ENCODE data around the gene GOLGA2.

GOLGA2 gene, protein sequence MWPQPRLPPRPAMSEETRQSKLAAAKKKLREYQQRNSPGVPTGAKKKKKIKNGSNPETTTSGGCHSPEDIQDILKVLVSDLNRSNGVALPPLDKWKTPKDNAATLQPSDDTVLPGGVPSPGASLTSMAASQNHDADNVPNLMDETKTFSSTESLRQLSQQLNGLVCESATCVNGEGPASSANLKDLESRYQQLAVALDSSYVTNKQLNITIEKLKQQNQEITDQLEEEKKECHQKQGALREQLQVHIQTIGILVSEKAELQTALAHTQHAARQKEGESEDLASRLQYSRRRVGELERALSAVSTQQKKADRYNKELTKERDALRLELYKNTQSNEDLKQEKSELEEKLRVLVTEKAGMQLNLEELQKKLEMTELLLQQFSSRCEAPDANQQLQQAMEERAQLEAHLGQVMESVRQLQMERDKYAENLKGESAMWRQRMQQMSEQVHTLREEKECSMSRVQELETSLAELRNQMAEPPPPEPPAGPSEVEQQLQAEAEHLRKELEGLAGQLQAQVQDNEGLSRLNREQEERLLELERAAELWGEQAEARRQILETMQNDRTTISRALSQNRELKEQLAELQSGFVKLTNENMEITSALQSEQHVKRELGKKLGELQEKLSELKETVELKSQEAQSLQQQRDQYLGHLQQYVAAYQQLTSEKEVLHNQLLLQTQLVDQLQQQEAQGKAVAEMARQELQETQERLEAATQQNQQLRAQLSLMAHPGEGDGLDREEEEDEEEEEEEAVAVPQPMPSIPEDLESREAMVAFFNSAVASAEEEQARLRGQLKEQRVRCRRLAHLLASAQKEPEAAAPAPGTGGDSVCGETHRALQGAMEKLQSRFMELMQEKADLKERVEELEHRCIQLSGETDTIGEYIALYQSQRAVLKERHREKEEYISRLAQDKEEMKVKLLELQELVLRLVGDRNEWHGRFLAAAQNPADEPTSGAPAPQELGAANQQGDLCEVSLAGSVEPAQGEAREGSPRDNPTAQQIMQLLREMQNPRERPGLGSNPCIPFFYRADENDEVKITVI

DNA sequence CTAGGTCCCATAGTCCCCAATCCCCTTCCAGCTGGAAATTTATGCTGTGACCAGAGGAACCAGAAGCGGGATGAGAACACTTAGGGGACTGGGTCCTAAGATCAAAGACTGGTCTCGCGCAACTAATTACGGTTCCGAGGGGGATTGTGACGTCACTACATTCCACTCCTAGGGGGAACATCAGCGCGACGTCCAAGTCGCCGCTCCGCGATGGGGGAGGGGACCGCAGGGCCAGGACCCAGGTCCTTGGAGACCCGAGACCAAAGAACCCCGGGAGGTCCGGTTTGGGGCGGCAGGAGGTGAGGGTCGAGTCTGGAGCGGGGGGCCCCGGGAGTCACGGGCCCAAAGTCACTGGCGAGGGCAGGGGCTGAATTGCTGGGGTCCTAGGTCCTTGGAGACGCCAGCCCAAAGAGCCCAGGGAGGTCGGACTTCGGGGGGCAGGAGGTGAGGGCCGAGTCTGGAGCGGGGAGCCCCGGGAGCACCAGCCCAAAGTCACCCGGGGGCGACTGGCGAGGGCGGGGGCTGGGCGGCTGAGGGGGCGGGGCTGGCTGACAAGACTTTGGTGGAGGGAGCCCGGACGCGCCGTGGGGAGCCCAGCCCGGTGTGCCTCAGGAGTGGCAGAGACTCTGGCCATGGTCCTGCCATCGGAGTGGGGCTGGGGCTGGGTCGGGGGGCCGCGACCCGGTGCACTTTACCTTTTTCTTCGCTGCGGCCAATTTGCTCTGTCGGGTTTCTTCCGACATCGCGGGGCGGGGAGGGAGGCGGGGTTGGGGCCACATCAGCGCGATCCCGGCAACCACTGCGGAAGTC lies at the start of gene GOLGA2:
TSS of gene GOLGA2 (minus strand) at position 810 of the 810 bp plus-strand sequence. CDS start at position 779, 31 bp downstream.
- DNase-seq = peak in 1 of 2 experiments; percentile 62

DNA sequence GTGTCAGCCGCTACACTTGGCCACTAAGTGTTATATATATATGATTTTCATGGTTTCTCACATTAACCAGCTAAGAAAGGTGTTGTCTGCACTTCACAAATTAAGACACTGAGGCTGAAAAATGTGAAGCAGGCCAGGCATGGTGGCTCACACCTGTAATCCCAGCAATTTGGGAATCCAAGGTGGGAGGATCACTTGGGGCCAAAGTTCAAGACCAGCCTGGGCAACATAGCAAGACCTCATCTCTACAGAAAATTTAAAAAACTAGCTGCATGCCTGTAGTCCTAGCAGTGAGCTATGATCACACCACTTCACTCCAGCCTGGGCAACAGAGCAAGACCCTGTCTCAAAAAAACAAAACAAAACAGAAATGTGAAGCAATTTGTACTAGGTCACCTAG lies 48.6 kb upstream of the GOLGA2 start:
- no peak for DNase-seq

DNA sequence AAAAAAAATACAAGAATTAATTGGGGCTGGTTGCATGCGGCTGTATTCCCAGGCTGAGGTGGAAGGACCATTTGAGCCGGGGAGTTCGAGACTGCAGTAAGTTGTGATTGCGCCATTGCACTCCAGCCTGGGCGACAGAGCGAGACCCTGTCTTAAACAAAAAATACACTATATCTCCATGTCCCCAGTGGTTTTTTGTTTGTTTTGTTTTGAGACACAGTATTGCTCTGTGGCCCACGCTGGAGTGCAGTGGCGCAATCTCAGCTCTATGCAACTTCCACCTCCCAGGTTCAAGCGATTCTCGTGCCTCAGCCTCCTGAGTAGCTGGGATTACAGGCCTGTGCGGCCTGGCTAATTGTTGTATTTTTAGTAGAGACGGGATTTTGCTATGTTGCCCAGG lies 48.0 kb upstream of the GOLGA2 start:
- no peak for DNase-seq

DNA sequence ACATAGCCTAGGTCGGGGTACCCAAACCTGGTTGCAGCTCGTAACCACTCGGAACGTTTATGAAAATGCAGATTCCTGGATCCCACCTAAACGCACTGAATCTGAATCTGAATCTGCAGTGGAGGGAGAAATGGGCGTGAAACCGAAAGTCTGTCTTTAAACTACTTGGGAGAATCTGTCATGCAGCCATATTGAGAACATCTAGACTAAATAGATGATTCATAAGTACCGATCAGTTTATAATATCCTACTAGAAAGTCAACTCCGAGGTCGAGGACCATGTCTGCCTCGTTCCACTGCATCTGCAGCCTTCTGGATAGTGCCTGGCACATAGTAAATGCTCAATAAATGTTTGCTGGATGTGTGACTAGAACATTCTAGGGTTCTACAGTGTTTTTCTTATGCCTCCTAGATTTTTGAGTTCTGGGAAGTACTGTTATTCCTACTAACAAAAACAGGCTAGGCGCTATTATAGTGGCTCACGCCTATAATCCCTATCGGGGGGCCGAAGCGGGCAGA lies 47.5 kb upstream of the GOLGA2 start:
- no peak for DNase-seq

DNA sequence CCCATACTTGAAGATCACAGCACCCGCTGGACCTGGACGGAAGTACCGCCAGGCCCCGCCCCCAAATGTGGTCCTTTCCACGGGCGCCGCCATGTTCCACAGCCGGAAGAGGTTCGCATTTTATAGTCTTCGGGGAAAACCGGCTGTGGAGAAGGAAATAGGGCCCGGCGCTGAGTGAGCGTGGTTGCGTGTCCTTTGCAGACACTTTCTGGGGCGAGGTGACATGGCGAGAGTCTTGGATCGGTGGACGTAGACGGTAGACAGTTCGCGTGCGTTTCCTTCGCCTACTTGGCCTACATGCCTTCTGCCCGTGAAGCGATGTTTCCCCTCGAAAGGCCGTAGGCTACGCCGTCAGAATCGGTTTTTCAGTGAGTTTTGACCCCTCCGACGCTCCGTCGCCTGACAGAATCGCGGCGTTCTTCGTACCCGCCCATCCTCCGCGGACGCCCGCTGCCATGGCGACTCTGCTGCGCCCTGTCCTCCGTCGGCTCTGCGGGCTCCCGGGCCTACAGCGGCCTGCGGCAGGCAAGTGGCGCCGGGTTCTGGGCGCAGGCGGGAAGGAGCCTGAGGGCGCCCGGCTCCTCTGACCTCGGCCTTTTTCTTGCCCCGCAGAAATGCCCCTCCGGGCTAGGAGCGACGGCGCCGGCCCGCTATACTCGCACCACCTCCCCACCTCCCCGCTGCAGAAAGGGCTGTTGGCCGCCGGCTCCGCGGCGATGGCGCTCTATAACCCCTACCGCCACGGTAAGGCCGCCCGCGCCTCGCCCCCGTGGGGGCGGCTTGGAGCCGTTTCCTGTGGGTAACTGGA lies 46.8 kb upstream of the GOLGA2 start, which contains the start of the genes COQ4 and TRUB2:
TSS of gene COQ4 (plus strand) at position 436 of the 808 bp plus-strand sequence. CDS start at position 456, 20 bp downstream.
TSS of gene TRUB2 (minus strand) at position 44 of the 808 bp plus-strand sequence. CDS start at position 5, 39 bp downstream.
- DNase-seq = peak; percentile 93 to 96

DNA sequence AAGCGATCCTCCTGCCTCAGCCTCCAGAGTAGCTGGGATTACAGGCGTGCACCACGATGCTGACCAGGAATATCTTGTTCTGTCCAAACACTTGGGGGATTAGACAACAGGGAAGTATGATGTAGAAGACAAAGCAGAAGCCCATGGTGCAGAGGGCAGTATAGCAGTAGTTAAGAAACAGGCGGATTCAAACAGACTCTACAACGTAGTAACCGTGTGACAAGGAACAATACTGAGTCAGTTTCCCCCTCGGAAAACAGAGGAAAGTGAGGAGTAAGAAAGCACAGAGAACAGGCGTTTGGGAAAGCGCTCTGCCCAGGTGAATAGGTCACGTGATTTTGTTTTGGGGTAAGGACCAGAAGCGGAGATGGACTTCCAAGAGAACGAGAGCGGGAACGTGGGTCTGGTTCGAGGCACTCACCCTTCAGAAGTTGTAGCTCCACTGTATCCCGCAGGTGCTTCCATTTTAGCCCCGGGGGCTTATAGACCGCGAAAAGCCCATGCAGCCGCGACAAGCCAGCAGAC lies 46.1 kb upstream of the GOLGA2 start:
- no peak for DNase-seq

DNA sequence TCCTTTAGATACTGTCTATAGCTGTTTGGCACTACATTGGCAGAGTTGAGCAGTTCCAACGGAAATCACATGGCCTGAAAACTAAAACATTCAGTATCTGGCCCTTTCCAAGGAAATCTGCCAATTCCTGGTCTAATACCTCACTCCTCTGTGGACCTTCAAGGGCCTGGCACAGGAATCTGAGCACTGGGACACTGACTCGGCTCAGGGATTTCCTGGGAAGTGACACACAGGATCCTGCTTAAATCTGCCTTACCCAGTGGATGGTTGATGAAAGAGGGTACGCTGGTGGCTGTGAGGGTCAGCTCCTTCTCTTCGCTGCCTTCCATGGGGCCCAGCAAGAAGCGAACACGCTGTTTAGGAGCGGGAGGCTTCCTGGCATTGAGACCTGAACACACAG lies 45.5 kb upstream of the GOLGA2 start:
- DNase-seq = no peak

DNA sequence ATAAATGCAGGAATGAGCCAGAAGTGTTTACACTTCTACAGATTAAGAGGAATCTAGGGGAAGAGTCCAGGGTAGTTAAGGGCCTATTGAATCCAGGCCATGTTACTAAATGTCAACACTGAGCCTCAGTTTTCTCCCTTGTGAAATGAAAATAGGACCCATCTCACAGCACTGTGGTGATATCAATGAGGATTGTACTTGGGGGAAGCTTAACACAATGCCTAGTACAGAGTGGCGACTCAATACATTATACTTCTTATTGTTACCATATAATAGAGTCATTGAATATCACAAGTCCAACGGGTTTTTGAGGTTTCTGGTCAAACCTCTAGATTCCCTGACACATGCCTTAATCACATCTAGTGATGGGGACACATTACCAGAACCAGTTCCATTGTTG lies 41.8 kb upstream of the GOLGA2 start:
- DNase-seq = no peak

DNA sequence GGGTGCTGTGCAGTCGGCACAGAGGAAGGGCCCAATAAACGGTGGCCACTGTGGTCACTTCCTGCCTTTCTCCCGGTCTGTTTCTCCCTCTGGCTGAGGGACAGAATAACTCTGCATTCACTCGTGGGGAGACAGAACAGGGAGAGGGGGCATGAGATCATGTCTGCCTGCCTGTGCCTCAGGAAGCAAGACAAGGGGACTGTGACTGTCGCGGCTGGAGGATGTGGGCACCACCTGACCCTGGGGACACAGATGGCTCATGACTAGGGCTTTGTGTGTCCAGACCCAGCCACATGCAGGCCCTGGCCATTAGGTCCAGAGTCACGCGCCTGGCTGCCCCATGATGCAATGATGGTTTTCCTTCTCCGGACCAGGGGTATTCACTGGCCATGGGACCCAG lies 40.6 kb upstream of the GOLGA2 start:
- no peak for DNase-seq

DNA sequence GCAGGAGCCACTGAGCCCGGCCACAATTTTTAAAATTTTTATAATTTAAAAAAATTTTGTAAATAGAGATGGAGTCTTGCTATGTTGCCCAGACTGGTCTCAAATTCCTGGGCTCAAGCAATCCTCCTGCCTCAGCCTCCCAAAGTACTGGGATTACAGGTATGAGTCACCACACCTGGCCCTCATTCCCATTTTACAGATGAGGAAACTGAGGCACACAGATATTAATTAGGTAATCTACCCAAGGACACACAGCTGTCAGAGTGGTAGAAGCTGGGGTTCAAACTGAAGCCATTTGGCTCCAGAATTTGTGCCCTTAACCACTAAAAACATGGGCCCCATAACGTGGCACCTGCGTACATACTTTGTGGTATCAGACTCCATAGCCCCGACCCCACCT lies 38.9 kb upstream of the GOLGA2 start:
- DNase-seq = no peak

DNA sequence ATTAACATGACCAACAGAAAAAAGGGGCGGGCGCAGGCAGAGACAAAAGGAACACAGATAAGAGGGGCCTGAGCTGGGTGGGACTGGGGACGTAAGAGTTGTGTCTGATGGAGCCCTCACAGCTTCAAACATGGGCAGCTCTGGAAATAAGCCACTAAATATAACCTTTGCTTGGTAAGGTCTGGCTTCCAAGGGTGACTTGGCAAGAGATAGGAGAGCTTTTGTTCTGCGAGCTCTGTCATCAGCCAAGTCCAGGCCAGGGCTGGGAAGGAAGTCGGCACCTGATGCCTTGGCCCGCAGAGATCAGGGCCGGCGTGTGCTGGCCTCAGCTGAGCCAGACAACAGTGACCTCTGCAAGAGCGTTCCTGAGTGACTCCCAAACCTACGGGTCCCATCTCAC lies 34.7 kb upstream of the GOLGA2 start:
- no peak for DNase-seq

DNA sequence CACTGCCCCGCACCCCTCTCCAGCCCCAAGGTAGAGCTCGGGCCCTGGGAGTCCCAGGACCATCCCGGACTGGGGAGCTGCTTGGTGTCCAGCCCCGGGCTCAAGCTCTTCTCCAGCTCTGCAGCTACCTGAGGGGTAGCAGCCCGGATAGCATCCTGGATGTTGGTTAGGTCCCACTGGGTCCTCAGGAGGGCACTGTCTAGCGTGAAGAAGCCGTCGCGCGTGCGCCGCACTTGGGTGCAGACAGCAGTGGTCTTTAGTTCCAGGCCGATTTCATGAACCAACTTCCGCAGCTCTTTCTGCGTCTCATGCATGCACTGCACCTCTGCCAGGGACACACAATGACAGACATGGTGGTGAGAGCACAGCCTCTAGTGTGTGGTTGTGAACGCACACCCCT lies 33.7 kb upstream of the GOLGA2 start:
- DNase-seq = no peak

DNA sequence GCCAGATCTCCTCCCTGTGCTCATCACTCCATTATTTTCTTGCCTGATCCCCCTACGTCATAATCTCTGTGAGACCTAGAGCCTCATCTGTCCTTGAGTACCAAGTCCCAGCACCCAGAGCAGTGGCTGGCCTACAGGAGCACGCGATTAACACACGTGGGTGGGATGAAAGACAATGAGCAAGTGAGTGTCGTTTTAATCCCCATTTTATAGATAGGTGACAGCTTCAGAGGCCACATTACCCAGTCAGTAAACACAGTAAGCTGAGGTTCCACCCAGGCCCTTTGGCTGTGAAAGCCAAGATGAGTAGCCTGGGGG lies 29.1 kb upstream of the GOLGA2 start:
- DNase-seq = no peak

DNA sequence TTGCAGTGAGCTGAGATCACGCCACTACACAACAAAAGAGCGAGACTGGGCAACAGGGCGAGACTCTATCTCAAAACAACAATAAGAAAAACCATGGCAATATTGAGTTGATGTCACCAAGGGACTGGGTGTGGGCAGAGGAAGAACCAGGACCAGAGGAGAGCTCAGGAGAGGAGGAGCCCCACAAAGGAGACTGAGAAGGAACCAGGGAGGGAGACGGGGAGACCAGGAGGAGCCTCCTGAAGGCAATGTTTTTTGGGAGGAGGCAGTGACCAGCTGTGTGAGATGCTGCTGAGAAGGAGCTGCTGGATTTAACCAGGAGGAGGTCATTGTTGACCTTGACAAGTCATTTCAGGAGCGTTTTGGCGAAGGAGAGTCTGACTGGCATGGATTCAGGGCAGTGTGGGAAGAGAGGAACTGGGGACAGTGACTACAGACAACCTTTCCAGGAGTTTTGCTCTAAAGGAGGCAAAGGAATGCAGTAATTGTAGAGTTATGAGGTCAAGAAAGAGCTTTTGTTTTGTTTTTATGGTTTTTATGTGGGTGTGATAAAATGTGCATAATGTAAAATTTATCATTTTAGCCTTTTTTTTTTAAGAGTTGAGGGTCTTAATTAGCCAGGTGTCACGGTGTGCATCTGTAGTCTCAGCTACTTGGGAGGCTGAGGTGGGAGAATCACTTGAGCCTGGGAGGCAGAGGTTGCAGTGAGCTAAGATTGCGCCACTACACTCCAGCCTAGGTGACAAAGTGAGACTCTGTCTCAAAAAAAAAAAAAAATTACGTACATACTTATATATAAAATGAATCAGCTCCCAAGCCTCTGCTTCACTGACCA lies 28.5 kb upstream of the GOLGA2 start:
- DNase-seq = no peak

DNA sequence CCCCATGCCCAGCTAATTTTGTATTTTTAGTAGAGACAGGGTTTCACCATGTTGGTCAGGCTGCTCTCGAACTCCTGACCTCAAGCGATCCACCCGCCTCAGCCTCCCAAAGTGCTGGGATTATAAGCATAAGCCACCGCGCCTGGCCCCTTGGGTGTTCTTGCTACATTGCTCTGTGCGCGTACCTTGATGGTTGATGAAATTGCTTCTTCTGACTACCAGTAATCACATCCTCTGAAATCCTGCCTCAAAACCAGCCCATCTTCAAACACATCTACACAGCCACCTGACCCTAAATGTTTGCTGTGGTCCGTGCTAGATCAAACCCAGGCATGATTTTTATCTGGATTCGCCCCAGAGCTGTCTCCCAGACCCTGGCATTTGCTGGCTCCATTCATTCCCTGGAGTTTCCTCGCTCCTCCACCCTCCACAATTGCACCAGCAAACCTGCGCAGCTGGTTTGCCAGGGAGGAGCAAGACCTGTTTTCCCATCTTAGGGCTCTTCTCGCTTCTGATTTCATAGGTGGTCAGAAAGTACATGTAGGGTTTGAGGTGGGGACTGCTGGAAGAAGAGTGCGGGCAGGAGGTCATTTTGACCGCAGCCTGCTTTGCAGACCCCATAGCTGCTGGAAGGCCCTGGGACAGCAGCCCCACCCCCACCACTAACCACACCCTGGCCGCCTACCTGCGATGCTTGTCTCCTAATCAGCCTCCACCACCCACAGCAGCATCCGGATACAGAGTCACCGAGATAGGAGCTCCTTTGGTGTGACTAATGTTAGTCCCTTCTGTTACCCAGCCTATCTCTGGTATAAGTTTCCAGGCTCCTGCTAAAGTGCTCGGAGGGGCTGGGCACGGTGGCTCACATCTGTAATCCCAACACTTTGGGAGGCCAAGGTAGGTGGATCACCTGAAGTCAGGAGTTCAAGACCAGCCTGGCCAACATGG lies 23.0 kb upstream of the GOLGA2 start:
- no peak for DNase-seq

DNA sequence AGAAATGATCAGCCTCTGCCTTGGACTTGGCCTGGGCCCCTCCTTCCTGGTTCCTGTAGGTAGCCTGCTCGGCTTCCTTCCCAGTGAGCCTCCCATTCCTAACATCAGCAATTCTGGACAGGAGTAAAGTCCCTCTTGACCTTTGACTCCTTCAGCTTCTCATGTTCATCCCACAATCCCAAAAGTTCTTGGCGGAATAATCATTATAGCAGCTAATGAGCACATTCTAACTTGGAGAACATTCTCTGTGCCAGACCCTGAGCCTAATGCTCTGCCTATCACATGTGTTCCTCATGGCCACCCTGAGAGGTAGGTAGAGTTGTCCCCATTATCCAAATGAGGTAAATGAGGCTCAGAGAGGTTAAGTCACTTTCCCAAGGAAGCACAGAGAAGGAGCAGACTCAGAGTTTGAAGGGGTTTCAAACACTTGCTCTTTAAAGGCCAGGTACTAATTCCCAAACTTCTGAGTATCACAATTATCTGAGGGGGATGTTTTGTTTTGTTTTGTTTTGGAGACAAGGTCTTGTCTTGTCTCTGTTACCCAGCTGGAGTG lies 21.5 kb upstream of the GOLGA2 start:
- no peak for DNase-seq

DNA sequence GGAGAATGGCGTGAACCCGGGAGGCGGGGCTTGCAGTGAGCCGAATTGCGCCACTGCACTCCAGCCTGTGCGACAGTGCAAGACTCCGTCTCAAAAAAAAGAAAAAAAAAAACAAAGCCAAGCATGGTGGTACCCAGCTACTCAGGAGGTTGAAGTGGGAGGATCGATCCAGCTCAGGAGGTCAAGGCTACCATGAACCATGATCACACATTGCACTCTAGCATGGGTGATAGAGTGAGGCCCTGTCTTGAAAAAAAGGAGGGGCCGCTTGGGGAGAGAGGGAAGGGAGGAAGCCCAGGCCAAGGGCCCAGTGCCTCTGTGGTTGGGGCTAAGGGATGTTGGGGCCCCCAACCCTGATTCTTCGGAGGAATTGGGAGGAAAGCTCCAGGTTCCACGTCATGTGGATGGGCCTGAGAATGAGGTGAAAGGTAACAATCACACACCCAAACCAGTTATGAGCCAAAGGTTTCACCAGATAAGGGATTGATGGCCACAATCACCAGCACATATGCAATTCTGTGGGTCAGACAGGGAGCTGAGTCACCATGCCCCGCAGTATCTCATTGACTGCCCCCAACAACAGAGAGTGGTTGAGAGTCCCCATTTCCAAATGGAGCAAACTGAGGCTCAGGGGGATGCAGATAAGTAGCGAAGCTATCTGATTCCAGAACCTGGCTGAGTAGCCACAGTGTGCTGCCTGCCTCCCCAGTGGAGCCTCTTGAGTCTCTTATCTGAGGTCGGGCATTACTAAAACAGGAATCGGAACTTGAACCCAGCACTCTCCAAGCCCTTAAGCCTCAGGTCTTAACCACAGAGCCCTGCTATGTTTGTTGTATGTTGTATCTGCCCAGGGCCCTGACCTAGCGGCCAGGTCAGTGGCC lies 20.8 kb upstream of the GOLGA2 start:
- no peak for DNase-seq

DNA sequence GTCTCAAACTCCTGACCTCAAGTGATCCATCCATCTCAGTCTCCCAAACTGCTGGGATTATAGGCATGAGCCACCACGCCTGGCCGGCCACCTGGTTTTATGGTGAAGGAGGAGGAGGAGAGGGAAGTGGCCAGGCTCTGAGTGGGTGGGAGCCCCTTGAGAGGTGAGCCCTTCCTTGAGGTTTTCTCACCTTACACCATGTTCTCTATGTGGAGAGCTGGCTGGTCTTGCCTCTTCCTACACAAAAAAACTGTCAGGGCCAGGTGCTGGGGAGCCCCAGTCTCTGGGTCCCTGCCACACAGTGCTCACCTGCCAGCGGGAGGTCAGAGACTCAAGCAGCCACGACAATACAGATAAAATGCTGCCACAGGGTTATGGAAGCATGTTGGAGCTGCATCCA lies 18.3 kb upstream of the GOLGA2 start:
- no peak for DNase-seq

All from SHP77 (cell line).